Calu3 (cell line): ENCODE results near the gene CSKMT. TPM values are rescaled to one million over a fixed set of nuclear protein-coding genes. Genes with fewer than 3 reads are reported as not detected.

Experiments
- BruUV-seq: library from RNA; stranded (reverse); fragments of 400-500 nt; replicated peaks from 2 replicates; lab custom pipeline; 2021; lab: Mats Ljungman, UMichigan
- CTCF ChIA-PET: fragments of 300-600 bp; sonication (Branson Sonifier 250); formaldehyde crosslinking; loops from one replicate; lab custom pipeline; 2022; ENCODE audit warnings: antibody characterized with exemption; lab: Charles Lee
- DNase-seq: peaks from one replicate; pipeline ENCODE4 v3.0.0; 2022
- H3K27ac Mint-ChIP-seq: one replicate; pipeline ENCODE4 v1.8.0; 2022; ENCODE audit warnings: mixed read lengths; ENCODE audit not compliant: unreplicated experiment
- H3K27me3 Mint-ChIP-seq: one replicate; pipeline ENCODE4 v1.8.0; 2022; ENCODE audit warnings: mixed read lengths; ENCODE audit not compliant: unreplicated experiment
- H3K36me3 Mint-ChIP-seq: one replicate; pipeline ENCODE4 v1.8.0; 2022; ENCODE audit warnings: mild to moderate bottlenecking, moderate library complexity, mixed read lengths; ENCODE audit not compliant: insufficient read depth, unreplicated experiment
- H3K4me1 Mint-ChIP-seq: one replicate; pipeline ENCODE4 v1.8.0; 2022; ENCODE audit warnings: mild to moderate bottlenecking, low read depth, mixed read lengths; ENCODE audit not compliant: unreplicated experiment
- H3K4me3 Mint-ChIP-seq: one replicate; pipeline ENCODE4 v1.8.0; 2022; ENCODE audit warnings: mild to moderate bottlenecking, low read depth, moderate library complexity, mixed read lengths; ENCODE audit not compliant: unreplicated experiment
- H3K9me3 Mint-ChIP-seq: one replicate; pipeline ENCODE4 v1.8.0; 2022; ENCODE audit warnings: low read depth, mixed read lengths; ENCODE audit not compliant: unreplicated experiment
- intact Hi-C: fragments of 100-400 bp; cut with micrococcal nuclease; formaldehyde crosslinking; loops from one replicate; pipeline ENCODE4 v1.10.0; 2022; ENCODE audit not compliant: unreplicated experiment
- total RNA-seq: library from RNA; stranded (reverse); gene quantifications from 2 replicates; pipeline ENCODE4 v1.2.3, GENCODE V29; 2022
- TF ChIP-seq, protein P1 (sequence below): fragments of 200-600 bp; IDR thresholded peaks from one replicate; pipeline ENCODE4 v1.8.0; 2022; ENCODE audit warnings: antibody characterized with exemption; ENCODE audit not compliant: unreplicated experiment

Gene CSKMT
- total RNA-seq, 1 experiment from 2014 or later: 17.7 TPM

GRCh38 chr11:62678770-62679696 lies 13.9 kb downstream of the CSKMT start, which contains the start of gene UBXN1:
TSS of gene UBXN1 (minus strand) at chr11:62679073. CDS start at chr11:62678923, 150 bp downstream.
- peak; percentile 83 for DNase-seq
- Mint-ChIP-seq H3K9me3 (no peaks in the 10 kb centered on the region), H3K4me3 (peak within 1 kb of the TSS; percentile 86), H3K4me1 (peaks cover 24% of the 10 kb centered on the region), H3K27me3 (no peaks in the 10 kb centered on the region), H3K36me3 (peaks cover 54% of the 10 kb centered on the region), H3K27ac (peak within 1 kb of the TSS; percentile 84)
- TSS peak; percentile 29 for BruUV-seq
- CTCF ChIA-PET: no interaction called here
- intact Hi-C loops: no loop called here
- TF ChIP-seq, protein P1, sequence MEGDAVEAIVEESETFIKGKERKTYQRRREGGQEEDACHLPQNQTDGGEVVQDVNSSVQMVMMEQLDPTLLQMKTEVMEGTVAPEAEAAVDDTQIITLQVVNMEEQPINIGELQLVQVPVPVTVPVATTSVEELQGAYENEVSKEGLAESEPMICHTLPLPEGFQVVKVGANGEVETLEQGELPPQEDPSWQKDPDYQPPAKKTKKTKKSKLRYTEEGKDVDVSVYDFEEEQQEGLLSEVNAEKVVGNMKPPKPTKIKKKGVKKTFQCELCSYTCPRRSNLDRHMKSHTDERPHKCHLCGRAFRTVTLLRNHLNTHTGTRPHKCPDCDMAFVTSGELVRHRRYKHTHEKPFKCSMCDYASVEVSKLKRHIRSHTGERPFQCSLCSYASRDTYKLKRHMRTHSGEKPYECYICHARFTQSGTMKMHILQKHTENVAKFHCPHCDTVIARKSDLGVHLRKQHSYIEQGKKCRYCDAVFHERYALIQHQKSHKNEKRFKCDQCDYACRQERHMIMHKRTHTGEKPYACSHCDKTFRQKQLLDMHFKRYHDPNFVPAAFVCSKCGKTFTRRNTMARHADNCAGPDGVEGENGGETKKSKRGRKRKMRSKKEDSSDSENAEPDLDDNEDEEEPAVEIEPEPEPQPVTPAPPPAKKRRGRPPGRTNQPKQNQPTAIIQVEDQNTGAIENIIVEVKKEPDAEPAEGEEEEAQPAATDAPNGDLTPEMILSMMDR: no peak

DNA sequence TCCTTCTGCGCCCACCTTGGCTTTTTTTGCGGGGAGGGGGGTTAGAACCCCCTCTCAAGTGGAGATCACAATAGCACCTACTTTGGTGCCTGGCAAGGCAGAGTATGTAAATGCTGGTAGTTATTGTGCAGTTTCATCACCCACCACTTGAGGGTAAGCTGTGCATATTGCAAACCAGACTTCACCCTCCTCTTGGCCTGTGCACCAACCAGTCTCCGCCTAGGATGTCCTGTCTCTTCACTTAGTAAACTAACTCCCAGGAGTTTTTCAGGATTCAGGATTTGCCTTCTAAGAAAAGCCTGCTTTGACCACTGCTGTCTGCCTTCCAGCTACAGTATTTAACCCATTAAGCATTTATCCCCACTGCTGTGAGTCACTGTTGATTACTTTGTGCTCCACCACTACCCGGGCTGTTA lies 15.7 kb downstream of the CSKMT start:
- H3K4me3 Mint-ChIP-seq: peak overlapping the region; percentile 32
- DNase-seq: peak; percentile 64
- peaks cover 41% of the 10 kb centered on the region for H3K36me3 Mint-ChIP-seq
- peaks cover 24% of the 10 kb centered on the region for H3K4me1 Mint-ChIP-seq
- CTCF ChIA-PET: interaction anchor here (0.7 to 1.9 kb wide), 6 partner anchors 9 to 107 kb away, joined by 3 to 8 read pairs (median 4); partner anchors contain the start of genes HNRNPUL2, LBHD1, LRRN4CL and TMEM179B
- intact Hi-C loops: no loop called here
- TF ChIP-seq, protein P1: peak; percentile 41
- no peaks in the 10 kb centered on the region for H3K27me3 Mint-ChIP-seq
- no TSS peak for BruUV-seq
- peak overlapping the region; percentile 56 for H3K27ac Mint-ChIP-seq
- H3K9me3 Mint-ChIP-seq: no peaks in the 10 kb centered on the region

DNA sequence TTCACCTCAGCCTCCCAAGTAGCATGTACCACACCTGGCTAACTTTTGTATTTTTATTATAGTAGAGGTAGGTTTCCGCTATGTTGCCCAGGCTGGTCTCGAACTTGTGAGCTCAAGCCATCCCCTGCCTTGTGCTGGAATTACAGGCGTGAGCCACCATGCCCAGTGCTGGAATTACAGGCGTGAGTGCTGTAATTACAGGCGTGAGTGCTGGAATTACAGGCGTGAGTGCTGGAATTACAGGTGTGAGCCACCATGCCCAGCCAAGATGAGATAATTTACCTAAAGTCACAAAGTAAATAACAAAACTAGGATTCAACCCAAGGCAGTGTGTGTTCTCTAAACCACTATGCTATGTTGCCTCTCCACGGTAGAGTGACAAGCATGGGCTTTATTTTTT lies 17.4 kb downstream of the CSKMT start:
- H3K9me3 Mint-ChIP-seq: no peaks in the 10 kb centered on the region
- DNase-seq: no peak
- H3K36me3 Mint-ChIP-seq: peaks cover 26% of the 10 kb centered on the region
- no peaks in the 10 kb centered on the region for H3K27me3 Mint-ChIP-seq
- TF ChIP-seq, protein P1: no peak
- intact Hi-C loops: no loop called here
- H3K4me3 Mint-ChIP-seq: no peak overlapping the region
- H3K27ac Mint-ChIP-seq: no peak overlapping the region
- CTCF ChIA-PET: no interaction called here
- no TSS peak for BruUV-seq
- H3K4me1 Mint-ChIP-seq: peaks cover 14% of the 10 kb centered on the region

DNA sequence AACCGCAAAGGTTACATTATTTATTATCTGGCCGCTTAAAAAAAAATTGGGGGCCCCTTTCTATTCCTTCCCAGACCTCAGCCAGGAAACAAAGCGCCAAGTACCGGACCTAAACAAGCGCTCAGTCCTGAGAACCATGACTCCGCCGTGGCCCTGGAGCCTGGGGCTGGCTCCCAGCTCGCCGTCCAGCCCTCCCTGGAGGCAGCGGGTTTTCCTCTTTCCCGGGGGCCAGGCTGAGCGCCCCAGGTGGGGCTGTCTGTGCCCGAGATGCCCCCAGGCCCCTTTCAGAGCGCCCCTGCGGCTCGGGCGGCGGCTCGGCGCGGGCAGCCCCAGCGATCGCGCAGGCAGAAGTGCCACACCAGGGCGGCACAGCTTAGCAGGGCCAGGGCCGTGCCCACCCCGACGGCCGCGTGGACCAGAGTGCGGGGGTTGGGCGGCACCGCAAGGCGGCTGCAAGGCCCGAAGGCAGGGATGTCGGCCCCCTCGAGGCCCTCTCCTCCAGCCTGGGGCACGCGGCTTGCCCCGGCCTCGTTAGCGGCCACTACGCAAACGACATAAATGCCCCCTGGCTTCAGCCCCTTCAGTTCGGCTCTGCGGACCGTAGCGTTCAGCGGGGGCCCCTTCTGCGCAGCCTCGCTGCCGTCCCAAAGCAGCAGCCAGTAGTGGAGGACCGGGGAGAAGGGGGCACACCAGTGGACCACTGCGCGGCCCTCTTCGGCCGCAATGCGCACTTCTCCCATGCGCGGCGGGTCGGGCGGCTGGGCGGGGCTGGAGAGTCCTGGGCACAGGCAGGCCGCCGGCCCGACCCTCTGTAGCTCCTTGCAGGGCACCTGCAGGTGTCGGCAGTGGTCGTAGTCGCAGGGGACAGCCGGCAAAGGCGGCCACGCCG lies 22.6 kb downstream of the CSKMT start:
- no TSS peak for BruUV-seq
- TF ChIP-seq, protein P1: no peak
- no peaks in the 10 kb centered on the region for H3K9me3 Mint-ChIP-seq
- peaks cover 14% of the 10 kb centered on the region for H3K36me3 Mint-ChIP-seq
- CTCF ChIA-PET: no interaction called here
- H3K27me3 Mint-ChIP-seq: no peaks in the 10 kb centered on the region
- no peak overlapping the region for H3K27ac Mint-ChIP-seq
- intact Hi-C loops: no loop called here
- DNase-seq: no peak
- no peaks in the 10 kb centered on the region for H3K4me1 Mint-ChIP-seq
- no peak overlapping the region for H3K4me3 Mint-ChIP-seq
